ENCODE measurements around the gene FCN3.

FCN3 gene

DNA sequence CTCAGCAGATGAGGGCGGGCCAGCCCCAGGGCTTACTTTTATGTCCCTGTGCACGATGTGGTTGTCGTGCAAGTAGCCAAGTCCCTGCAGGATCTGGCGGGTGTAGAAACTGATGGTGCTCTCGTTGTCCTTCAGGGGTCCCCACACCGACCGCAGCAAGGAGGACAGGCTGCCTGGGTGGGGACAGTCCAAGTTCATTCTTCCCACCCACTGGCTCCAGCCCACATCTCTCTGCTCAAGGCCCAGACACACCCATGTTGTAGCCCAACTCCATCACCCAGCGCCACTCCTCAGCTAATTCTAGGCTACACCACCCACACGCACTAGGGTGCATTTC, 14.8 kb downstream of the FCN3 start:
- Mint-ChIP-seq H3K4me1 (peaks cover 65% of the 10 kb centered on the region), H3K4me3 (peak overlapping the region; percentile 79), H3K9me3 (no peaks in the 10 kb centered on the region), H3K27ac (no peak overlapping the region), H3K27me3 (peaks cover 8% of the 10 kb centered on the region)
- peak; percentile 11 for ATAC-seq
- no peak for DNase-seq

GRCh38 chr1:27358928-27359313, 15.7 kb downstream of the FCN3 start:
- DNase-seq (no peak), ATAC-seq (no peak)
- H3K4me1 Mint-ChIP-seq: peaks cover 56% of the 10 kb centered on the region
- no peak overlapping the region for H3K27ac Mint-ChIP-seq
- no peak overlapping the region for H3K4me3 Mint-ChIP-seq
- no peaks in the 10 kb centered on the region for H3K9me3 Mint-ChIP-seq
- H3K27me3 Mint-ChIP-seq: peaks cover 8% of the 10 kb centered on the region

DNA sequence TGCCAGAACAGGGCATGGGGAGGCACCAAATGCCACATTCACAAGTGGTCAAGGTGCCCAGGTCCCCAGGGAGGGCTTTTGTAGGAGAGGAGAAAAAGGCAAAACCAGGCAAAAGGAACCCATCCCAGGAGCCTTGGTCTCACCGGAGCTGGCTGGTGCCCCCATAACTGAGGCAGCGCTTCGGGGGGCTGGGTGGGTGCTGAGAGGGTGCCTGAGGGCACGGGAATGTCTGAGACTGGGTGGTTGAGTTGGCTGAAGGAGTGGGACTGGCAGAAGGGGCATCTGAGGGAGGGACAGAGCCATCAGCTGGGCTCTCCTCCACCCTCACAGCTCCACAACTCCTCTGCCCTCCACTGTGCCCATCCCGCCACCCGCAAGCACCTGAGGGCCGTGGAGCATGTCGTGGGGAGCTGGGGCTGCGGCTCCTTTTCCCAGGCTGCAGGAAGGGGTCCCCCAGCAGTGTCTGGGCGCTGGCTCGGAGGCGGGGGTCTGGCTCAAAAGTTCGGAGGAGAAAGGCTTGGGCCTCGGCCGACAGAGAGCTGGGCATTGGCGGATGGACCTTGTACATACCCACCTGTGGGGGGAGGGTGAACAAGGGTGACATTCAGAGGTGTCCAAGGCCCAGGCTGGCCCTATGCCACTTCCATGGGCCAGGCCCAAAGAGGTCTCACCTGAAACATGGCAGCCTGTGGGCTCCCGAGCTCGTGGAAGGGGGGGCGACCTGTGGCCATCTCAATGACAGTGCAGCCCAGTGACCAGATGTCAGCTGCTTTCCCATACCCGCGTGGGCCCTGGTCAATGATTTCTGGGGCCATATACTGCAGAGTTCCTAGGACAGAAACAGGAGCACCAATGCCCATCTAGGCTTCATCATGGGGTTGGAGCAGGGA, 16.3 kb downstream of the FCN3 start:
- peak overlapping the region in 1 of 2 donors; percentile 84 for H3K4me3 Mint-ChIP-seq
- H3K9me3 Mint-ChIP-seq: no peaks in the 10 kb centered on the region
- DNase-seq: no peak
- peak overlapping the region in 1 of 2 donors; percentile 90 for H3K27ac Mint-ChIP-seq
- H3K4me1 Mint-ChIP-seq: peaks cover 56% of the 10 kb centered on the region
- peaks cover 8% of the 10 kb centered on the region for H3K27me3 Mint-ChIP-seq
- ATAC-seq: no peak

DNA sequence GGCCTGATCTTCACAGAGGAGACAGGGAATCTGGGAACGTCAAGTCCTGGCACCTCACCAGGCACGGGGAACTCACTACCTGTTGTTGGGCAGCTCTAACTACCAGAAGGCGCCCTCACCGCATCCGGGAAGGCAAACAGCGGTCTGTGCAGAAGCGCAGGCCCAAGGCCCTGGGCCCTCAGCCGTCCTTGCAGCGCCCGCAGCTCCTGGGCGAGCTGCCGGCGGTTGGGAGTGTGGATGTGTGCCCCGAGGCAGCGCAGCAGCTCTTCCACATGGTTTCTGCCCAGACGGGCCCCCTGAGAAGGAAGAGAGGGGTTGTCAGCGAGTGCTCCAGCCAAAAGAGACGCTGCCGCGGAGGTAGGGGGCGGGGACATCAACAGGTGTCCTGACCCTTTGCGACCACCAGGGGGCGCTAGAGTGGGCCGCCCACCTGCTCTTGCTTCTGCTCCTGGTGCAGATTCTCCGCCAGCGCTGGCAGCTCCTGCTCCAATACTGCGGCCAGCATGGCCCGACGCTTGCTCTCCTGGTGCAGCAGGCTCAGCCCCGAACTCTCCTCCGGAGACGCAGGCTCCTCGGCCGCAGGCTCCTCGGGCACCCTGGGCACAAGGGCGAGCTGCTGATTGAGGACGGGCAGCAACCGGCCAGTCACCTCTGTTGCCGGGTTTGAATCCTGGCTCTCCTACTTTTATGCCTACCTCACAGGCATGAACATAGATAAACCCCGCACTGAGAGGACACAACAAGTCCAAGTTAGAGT, 17.2 kb downstream of the FCN3 start:
- H3K4me1 Mint-ChIP-seq: peaks cover 56% of the 10 kb centered on the region
- H3K4me3 Mint-ChIP-seq: peak overlapping the region; percentile 78 to 84
- peaks cover 8% of the 10 kb centered on the region for H3K27me3 Mint-ChIP-seq
- peak overlapping the region; percentile 46 to 90 for H3K27ac Mint-ChIP-seq
- ATAC-seq: peak; percentile 68
- no peaks in the 10 kb centered on the region for H3K9me3 Mint-ChIP-seq
- DNase-seq: peak; percentile 86 to 87

DNA sequence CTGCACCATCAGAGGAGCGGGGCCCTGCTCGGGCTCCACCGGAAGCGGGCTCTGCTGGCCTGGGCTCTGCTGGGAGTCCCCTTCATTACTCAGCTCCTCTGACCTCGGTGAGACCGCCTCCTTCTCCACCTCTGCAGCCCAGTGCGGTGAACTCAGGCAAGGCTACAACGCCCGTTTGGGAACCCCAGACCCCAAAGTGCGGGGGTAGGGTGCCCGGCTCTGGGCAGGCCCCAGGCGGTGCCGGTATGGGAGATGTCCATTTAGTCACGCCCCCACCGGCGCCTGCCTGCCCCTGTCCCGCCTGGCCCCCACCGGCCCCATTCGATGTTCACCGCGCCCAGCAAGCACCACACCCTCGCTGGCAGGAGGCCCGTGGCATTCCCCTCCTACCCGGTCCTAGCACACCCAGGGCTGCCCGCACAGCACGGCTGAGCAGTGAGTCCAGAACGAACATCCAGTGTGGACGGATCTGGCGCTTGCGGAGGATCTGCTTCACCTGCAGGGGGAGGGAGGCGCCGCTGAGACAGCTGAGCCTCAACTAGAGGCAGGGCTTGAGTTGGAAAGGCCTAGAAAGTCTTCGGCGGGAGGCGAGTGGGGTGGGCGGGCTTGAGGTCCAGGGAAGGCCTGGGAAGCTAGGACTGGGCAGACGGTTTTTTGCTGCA, 17.9 kb downstream of the FCN3 start:
- Mint-ChIP-seq H3K27me3 (peaks cover 8% of the 10 kb centered on the region), H3K4me1 (peaks cover 56% of the 10 kb centered on the region), H3K4me3 (peak overlapping the region; percentile 78 to 84), H3K27ac (peak overlapping the region; percentile 46 to 90), H3K9me3 (no peaks in the 10 kb centered on the region)
- DNase-seq (peak in 1 of 2 donors; percentile 62), ATAC-seq (peak; percentile 69)

- H3K27ac Mint-ChIP-seq: no peak overlapping the region
- peaks cover 56% of the 10 kb centered on the region for H3K4me1 Mint-ChIP-seq
- H3K9me3 Mint-ChIP-seq: no peaks in the 10 kb centered on the region
- no peak for ATAC-seq
- H3K27me3 Mint-ChIP-seq: peaks cover 8% of the 10 kb centered on the region
- H3K4me3 Mint-ChIP-seq: peak overlapping the region; percentile 78 to 84
- no peak for DNase-seq
Observed at GRCh38 chr1:27356277-27356618, 18.4 kb downstream of the FCN3 start.

GRCh38 chr1:27355683-27356082, 18.9 kb downstream of the FCN3 start:
- peaks cover 8% of the 10 kb centered on the region for H3K27me3 Mint-ChIP-seq
- no peak for ATAC-seq
- H3K27ac Mint-ChIP-seq: peak overlapping the region in 1 of 2 donors; percentile 81
- no peak for DNase-seq
- H3K4me3 Mint-ChIP-seq: peak overlapping the region in 1 of 2 donors; percentile 32
- H3K4me1 Mint-ChIP-seq: peaks cover 52% of the 10 kb centered on the region
- no peaks in the 10 kb centered on the region for H3K9me3 Mint-ChIP-seq

DNA sequence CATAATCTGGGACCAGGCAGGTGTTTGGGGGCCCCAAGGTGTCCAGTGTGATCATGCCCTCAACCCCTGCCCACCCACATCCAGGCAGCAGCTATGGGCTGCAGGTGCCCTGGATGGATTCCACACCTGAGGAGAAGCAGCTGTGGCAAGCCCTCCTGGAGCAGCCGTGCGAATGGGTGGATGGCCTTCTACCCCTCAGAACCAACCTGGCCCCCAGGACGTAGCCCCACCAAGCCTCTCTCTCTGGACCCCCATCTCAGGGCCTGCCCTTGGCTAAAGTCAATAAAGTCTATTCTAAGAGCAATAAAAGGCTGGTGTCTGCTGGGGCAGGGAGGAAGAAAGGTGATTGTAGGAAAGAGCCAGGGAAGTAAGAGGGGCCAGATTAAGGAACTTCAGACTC, 21.0 kb downstream of the FCN3 start:
- ATAC-seq (no peak), DNase-seq (no peak)
- no peaks in the 10 kb centered on the region for H3K9me3 Mint-ChIP-seq
- H3K4me3 Mint-ChIP-seq: no peak overlapping the region
- no peak overlapping the region for H3K27ac Mint-ChIP-seq
- peaks cover 40% of the 10 kb centered on the region for H3K4me1 Mint-ChIP-seq
- H3K27me3 Mint-ChIP-seq: peaks cover under 1% of the 10 kb centered on the region

DNA sequence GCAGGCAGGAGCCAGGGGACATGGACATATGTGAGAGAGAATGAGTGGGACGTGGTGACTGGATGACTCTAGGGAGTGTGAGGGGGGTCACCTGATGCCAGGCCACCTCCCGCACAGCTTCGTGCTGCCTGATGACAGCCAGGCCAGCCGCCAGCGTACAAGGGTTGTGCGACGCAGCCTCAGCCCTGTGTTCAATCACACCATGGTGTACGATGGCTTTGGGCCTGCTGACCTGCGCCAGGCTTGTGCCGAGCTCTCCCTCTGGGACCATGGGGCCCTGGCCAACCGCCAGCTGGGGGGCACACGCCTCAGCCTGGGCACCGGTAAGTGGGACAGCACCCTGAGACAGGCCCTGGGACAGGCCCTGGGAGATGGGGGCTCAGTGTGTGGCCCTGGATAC, 21.5 kb downstream of the FCN3 start:
- no peak overlapping the region for H3K4me3 Mint-ChIP-seq
- H3K27me3 Mint-ChIP-seq: no peaks in the 10 kb centered on the region
- H3K4me1 Mint-ChIP-seq: peaks cover 39% of the 10 kb centered on the region
- H3K9me3 Mint-ChIP-seq: no peaks in the 10 kb centered on the region
- ATAC-seq (no peak), DNase-seq (no peak)
- no peak overlapping the region for H3K27ac Mint-ChIP-seq

DNA sequence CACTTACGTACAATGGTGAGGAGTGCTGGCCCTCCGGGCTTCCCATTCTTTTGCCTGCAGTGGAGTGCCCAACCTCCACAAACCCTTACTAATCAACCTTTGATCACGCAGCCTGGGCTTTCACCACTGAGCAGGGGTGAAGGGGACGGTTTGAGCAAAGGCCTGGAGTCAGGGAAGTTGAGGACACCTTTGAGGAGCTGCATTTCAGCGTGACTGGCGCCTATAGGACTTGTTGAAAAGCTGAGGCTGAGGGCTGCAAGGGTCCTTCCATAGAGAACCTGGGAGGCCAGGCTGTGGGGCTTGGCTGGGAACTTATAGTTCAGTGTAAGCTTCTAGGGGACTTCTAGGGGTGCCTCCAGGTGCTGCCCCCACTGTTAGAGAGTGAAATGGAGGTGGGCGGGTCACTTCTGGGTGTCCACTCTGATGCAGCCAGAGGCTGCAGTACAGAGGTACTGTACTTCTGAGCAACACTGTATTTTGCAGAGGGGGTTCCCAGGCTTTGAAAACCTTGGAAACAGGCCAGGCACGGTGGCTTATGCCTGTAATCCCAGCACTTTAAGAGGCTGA, 23.0 kb downstream of the FCN3 start:
- DNase-seq (no peak), ATAC-seq (no peak)
- H3K4me1 Mint-ChIP-seq: peaks cover 24% of the 10 kb centered on the region
- H3K27me3 Mint-ChIP-seq: no peaks in the 10 kb centered on the region
- no peaks in the 10 kb centered on the region for H3K9me3 Mint-ChIP-seq
- no peak overlapping the region for H3K4me3 Mint-ChIP-seq
- peak overlapping the region in 1 of 2 donors; percentile 63 for H3K27ac Mint-ChIP-seq

GRCh38 chr1:27350663-27351540, 23.7 kb downstream of the FCN3 start:
- Mint-ChIP-seq H3K9me3 (no peaks in the 10 kb centered on the region), H3K27me3 (no peaks in the 10 kb centered on the region), H3K27ac (peak overlapping the region in 1 of 2 donors; percentile 63), H3K4me1 (peaks cover 21% of the 10 kb centered on the region), H3K4me3 (no peak overlapping the region)
- no peak for DNase-seq
- ATAC-seq: no peak

GRCh38 chr1:27349784-27350662, 24.6 kb downstream of the FCN3 start:
- ATAC-seq (peak; percentile 41), DNase-seq (no peak)
- Mint-ChIP-seq H3K9me3 (no peaks in the 10 kb centered on the region), H3K27ac (no peak overlapping the region), H3K4me3 (peak overlapping the region in 1 of 2 donors; percentile 41), H3K27me3 (no peaks in the 10 kb centered on the region), H3K4me1 (peaks cover 21% of the 10 kb centered on the region)

GRCh38 chr1:27348861-27349783, 25.5 kb downstream of the FCN3 start:
- no peaks in the 10 kb centered on the region for H3K9me3 Mint-ChIP-seq
- H3K4me3 Mint-ChIP-seq: peak overlapping the region in 1 of 2 donors; percentile 79
- DNase-seq: no peak
- peaks cover 27% of the 10 kb centered on the region for H3K4me1 Mint-ChIP-seq
- H3K27me3 Mint-ChIP-seq: no peaks in the 10 kb centered on the region
- peak; percentile 61 for ATAC-seq
- H3K27ac Mint-ChIP-seq: no peak overlapping the region
